Endodermal cell (in vitro differentiated cells): ENCODE measurements around the gene PRPF39. TPM values are rescaled to one million over a fixed set of nuclear protein-coding genes. Genes with fewer than 3 reads are reported as not detected.

ENCODE experiments used
- DNase-seq: peaks from one replicate; pipeline ENCODE4 v3.0.0-alpha.2; 2017
- H3K27ac ChIP-seq: 2 replicates; pipeline ENCODE4 v1.5.1; 2013; ENCODE audit warnings: mild to moderate bottlenecking, low read depth, low read length, moderate library complexity
- H3K27me3 ChIP-seq: 2 replicates; pipeline ENCODE4 v1.6.1; 2013; ENCODE audit warnings: mild to moderate bottlenecking, low read length, moderate library complexity; ENCODE audit not compliant: insufficient read depth, control insufficient read depth, poor library complexity, severe bottlenecking
- H3K36me3 ChIP-seq: 2 replicates; pipeline ENCODE4 v1.7.0; 2013; ENCODE audit warnings: mild to moderate bottlenecking, low read length, moderate library complexity; ENCODE audit not compliant: control insufficient read depth, insufficient read depth
- H3K4me1 ChIP-seq: one replicate; pipeline ENCODE4 v1.7.0; 2013; ENCODE audit warnings: low read length; ENCODE audit not compliant: control insufficient read depth, insufficient read depth
- H3K4me3 ChIP-seq: 2 replicates; pipeline ENCODE4 v1.5.1; 2013; ENCODE audit warnings: mild to moderate bottlenecking, low read length, moderate library complexity
- H3K9ac ChIP-seq: 2 replicates; pipeline ENCODE4 v1.6.1; 2013; ENCODE audit warnings: mild to moderate bottlenecking, low read length, moderate library complexity; ENCODE audit not compliant: poor library complexity, severe bottlenecking; ENCODE audit errors: extremely low read depth
- H3K9me3 ChIP-seq: 2 replicates; pipeline ENCODE4 v1.6.1; 2013; ENCODE audit warnings: mild to moderate bottlenecking, low read length, moderate library complexity; ENCODE audit not compliant: control insufficient read depth
- H3K27ac Mint-ChIP-seq: 2 replicates; pipeline ENCODE4 v1.8.0; 2020; ENCODE audit warnings: mixed read lengths
- H3K27me3 Mint-ChIP-seq: 2 replicates; pipeline ENCODE4 v1.8.0; 2021; ENCODE audit warnings: mild to moderate bottlenecking, mixed read lengths; ENCODE audit not compliant: insufficient read depth
- H3K36me3 Mint-ChIP-seq: 2 replicates; pipeline ENCODE4 v1.8.0; 2020; ENCODE audit warnings: low read depth, mixed read lengths
- H3K4me1 Mint-ChIP-seq: 2 replicates; pipeline ENCODE4 v1.8.0; 2020; ENCODE audit warnings: mixed read lengths
- H3K4me3 Mint-ChIP-seq: 2 replicates; pipeline ENCODE4 v1.8.0; 2020; ENCODE audit warnings: mild to moderate bottlenecking, moderate library complexity, mixed read lengths
- H3K9me3 Mint-ChIP-seq: 2 replicates; pipeline ENCODE4 v1.8.0; 2020; ENCODE audit warnings: mild to moderate bottlenecking, mixed read lengths
- WGBS, 2 experiments: methylation state at CpG; one replicate each; pipeline versions ENCODE4 v1.1.5 to v1.1.7; 2013; ENCODE audit warnings: missing lambda C conversion rate in 2 of 2, mixed read lengths in 1 of 2; ENCODE audit not compliant: insufficient coverage in 1 of 2, insufficient read length in 1 of 2; 5-methylcytosine and 5-hydroxymethylcytosine counted together
- total RNA-seq, 2 donors: library from RNA; stranded (reverse); fragmentation: NEBNext Ultra II Directional in 1 of 2; extraction: Animal tissue kit (Norgen Biotek cat#: 25700) in 1 of 2; gene quantifications; 2 replicates in 1 of 2; 3 replicates in 1 of 2; pipeline ENCODE4 v1.2.1, GENCODE V29; 2021
- TF ChIP-seq, protein P1 (sequence below): fragments of 200-600 bp; sonication (generic); conservative IDR thresholded peaks from 2 replicates; pipeline ENCODE4 v1.5.0; 2021; ENCODE audit warnings: antibody characterized with exemption, mild to moderate bottlenecking

PRPF39 gene
- total RNA-seq, 2 donors from 2014 or later, result 50.7 to 50.8 TPM

DNA sequence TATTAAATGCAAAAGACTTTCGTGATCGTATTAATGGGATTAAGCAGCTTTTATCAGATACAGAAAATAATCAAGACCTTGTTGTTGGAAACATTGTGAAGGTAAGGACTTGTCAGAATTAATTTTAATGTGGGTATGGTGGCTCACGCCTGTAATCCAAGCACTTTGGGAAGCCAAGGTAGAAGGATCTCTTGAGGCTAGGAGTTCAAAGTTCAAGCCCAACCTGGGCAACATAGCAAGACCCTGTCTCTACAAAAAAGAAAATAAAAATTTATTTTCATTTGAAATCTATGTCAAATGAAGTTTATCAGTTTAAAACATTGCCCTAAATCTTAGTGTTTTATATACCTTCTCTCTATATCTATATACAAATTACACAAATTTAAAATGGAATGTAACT, 17.2 kb upstream of the PRPF39 start:
- TF ChIP-seq, protein P1, sequence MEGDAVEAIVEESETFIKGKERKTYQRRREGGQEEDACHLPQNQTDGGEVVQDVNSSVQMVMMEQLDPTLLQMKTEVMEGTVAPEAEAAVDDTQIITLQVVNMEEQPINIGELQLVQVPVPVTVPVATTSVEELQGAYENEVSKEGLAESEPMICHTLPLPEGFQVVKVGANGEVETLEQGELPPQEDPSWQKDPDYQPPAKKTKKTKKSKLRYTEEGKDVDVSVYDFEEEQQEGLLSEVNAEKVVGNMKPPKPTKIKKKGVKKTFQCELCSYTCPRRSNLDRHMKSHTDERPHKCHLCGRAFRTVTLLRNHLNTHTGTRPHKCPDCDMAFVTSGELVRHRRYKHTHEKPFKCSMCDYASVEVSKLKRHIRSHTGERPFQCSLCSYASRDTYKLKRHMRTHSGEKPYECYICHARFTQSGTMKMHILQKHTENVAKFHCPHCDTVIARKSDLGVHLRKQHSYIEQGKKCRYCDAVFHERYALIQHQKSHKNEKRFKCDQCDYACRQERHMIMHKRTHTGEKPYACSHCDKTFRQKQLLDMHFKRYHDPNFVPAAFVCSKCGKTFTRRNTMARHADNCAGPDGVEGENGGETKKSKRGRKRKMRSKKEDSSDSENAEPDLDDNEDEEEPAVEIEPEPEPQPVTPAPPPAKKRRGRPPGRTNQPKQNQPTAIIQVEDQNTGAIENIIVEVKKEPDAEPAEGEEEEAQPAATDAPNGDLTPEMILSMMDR, result no peak
- Mint-ChIP-seq H3K4me3 (no peak overlapping the region), H3K27me3 (no peaks in the 10 kb centered on the region), H3K4me1 (peaks cover 11% of the 10 kb centered on the region), H3K9me3 (peaks cover 10% of the 10 kb centered on the region), H3K27ac (no peak overlapping the region), H3K36me3 (peaks cover 29% of the 10 kb centered on the region)
- DNase-seq, result no peak
- Histone ChIP-seq H3K27ac (no peak overlapping the region), H3K4me1 (peaks cover 6% of the 10 kb centered on the region), H3K9me3 (peaks cover 9% of the 10 kb centered on the region), H3K4me3 (no peak overlapping the region), H3K9ac (no peak overlapping the region), H3K36me3 (peaks cover 16% of the 10 kb centered on the region), H3K27me3 (no peaks in the 10 kb centered on the region)
- WGBS, 2 experiments, result 97 to 100% methylated on average over 2 to 3 of the region's 3 CpGs

DNA sequence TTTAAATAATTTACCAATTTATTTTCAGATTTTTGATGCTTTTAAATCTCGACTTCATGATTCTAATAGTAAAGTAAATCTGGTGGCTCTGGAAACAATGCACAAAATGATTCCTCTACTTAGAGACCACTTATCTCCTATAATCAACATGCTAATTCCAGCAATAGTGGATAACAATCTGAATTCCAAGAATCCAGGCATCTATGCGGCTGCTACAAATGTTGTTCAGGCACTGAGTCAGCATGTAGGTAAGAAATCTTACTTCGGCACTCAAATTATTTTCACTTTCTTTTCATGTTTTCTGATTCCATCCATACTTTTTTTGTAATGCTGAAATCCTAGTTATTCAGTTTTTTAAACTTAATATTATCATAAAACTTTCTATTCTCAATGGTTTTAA, 15.5 kb upstream of the PRPF39 start:
- Histone ChIP-seq H3K9me3 (peaks cover 9% of the 10 kb centered on the region), H3K4me1 (peaks cover 6% of the 10 kb centered on the region), H3K36me3 (peaks cover 22% of the 10 kb centered on the region), H3K4me3 (no peak overlapping the region), H3K27ac (no peak overlapping the region), H3K9ac (no peak overlapping the region), H3K27me3 (no peaks in the 10 kb centered on the region)
- peaks cover 10% of the 10 kb centered on the region for H3K9me3 Mint-ChIP-seq
- peaks cover 36% of the 10 kb centered on the region for H3K36me3 Mint-ChIP-seq
- TF ChIP-seq, protein P1, result no peak
- no peaks in the 10 kb centered on the region for H3K27me3 Mint-ChIP-seq
- DNase-seq, result no peak
- 94 to 100% methylated on average over 1 to 3 of the region's 3 CpGs for WGBS, 2 experiments
- peaks cover 11% of the 10 kb centered on the region for H3K4me1 Mint-ChIP-seq
- H3K4me3 Mint-ChIP-seq, result no peak overlapping the region
- no peak overlapping the region for H3K27ac Mint-ChIP-seq

DNA sequence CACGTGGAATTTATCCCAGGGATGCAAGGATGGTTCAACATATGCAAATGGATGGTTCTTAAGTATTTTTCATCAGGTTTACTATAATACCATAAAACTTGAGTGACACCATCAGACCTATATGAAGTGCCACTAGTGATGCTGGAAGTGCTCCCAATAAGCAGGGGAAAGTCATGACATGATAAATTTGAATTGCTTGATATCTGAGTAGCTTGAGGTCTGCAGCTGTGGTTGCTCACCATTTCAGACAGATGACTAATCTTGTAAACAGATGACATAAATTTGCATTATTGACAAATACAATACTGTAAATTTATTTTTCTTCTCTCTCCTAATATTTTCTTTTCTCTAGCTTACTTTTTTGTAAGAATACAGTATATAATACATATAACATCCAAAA, 13.7 kb upstream of the PRPF39 start:
- H3K4me3 Mint-ChIP-seq, result no peak overlapping the region
- Histone ChIP-seq H3K4me1 (peaks cover 6% of the 10 kb centered on the region), H3K27ac (no peak overlapping the region), H3K9me3 (peaks cover 9% of the 10 kb centered on the region), H3K9ac (no peak overlapping the region), H3K27me3 (no peaks in the 10 kb centered on the region), H3K36me3 (peaks cover 29% of the 10 kb centered on the region), H3K4me3 (no peak overlapping the region)
- no peak for DNase-seq
- H3K4me1 Mint-ChIP-seq, result peaks cover 9% of the 10 kb centered on the region
- H3K9me3 Mint-ChIP-seq, result peaks cover 6% of the 10 kb centered on the region
- WGBS, 2 experiments, result 80 to 100% methylated on average over 1 of the region's 1 CpG
- TF ChIP-seq, protein P1, result no peak
- H3K27me3 Mint-ChIP-seq, result no peaks in the 10 kb centered on the region
- no peak overlapping the region for H3K27ac Mint-ChIP-seq
- peaks cover 27% of the 10 kb centered on the region for H3K36me3 Mint-ChIP-seq
